GM23338 (cell line): Measurements from ENCODE around the gene OR5AK2. TPM values are rescaled to one million over a fixed set of nuclear protein-coding genes. Genes with fewer than 3 reads are reported as not detected.

ENCODE experiments used
- EZH2phosphoT487 ChIP-seq: fragments of 200-600 bp; sonication (generic); IDR thresholded peaks from one replicate; pipeline ENCODE4 v1.8.1; 2018; ENCODE audit warnings: antibody characterized with exemption; ENCODE audit not compliant: unreplicated experiment
- JUNB ChIP-seq: IDR thresholded peaks from one replicate; pipeline ENCODE4 v1.6.1; 2016; ENCODE audit warnings: antibody characterized with exemption; ENCODE audit not compliant: unreplicated experiment
- POLR2AphosphoS5 ChIP-seq: IDR thresholded peaks from 2 replicates; pipeline ENCODE4 v1.6.1; 2016; ENCODE audit warnings: antibody characterized with exemption, low read depth
- ZNF114 ChIP-seq: fragments of 250-450 bp; sonication (Bioruptor Pico); IDR thresholded peaks from 2 replicates; pipeline ENCODE4 v1.5.0; 2020; ENCODE audit warnings: mild to moderate bottlenecking, moderate library complexity
- polyA plus RNA-seq: library from polyadenylated mRNA; unstranded; fragments of >200 nt; fragmentation: Nextera tagmentation; extraction: Ambion mirVana; gene quantifications from 2 replicates; pipeline ENCODE4 v1.2.1, GENCODE V29; 2016
- total RNA-seq: library from RNA; depleted of rRNA; stranded (reverse); fragments of >200 nt; shearing (Covaris generic); gene quantifications from 2 replicates; pipeline ENCODE4 v1.2.3, GENCODE V29; 2014; rRNA removed
- TF ChIP-seq, protein P1 (sequence below), 2 experiments: fragments of 200-600 bp in 1 of 2; sonication (generic) in 1 of 2; conservative IDR thresholded peaks; 2 replicates each; pipeline versions ENCODE4 v1.5.1 to v1.6.1; 2016 to 2017; ENCODE audit warnings: antibody characterized with exemption in 2 of 2, low read depth in 2 of 2, mild to moderate bottlenecking in 2 of 2, moderate library complexity in 1 of 2
- TF ChIP-seq, protein P2 (sequence below): IDR thresholded peaks from one replicate; pipeline ENCODE4 v1.6.1; 2018; ENCODE audit warnings: antibody characterized with exemption; ENCODE audit not compliant: unreplicated experiment

The OR5AK2 gene
- total and polyA plus RNA-seq, 2 experiments from 2014 or later, result not detected

DNA sequence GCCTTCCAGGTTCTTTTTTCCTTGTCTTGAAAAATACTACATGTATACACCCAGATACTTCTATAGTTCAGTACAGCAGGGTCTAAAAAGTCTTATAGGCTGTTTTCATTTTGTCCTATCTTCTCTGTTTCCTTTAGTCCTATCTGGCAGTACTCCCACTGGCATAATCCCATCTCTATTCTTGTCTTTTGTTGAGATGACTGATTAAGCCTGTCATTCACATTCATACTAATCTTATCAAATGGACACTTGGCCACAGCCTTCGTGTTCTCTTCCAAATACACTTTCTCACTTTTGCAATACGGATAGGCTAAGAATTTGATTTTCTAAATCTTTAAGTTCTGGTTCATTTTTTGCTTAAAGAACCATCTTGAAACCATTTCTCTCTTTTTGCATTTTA, 42.8 kb downstream of the OR5AK2 start (continued):
- TF ChIP-seq, protein P1, sequence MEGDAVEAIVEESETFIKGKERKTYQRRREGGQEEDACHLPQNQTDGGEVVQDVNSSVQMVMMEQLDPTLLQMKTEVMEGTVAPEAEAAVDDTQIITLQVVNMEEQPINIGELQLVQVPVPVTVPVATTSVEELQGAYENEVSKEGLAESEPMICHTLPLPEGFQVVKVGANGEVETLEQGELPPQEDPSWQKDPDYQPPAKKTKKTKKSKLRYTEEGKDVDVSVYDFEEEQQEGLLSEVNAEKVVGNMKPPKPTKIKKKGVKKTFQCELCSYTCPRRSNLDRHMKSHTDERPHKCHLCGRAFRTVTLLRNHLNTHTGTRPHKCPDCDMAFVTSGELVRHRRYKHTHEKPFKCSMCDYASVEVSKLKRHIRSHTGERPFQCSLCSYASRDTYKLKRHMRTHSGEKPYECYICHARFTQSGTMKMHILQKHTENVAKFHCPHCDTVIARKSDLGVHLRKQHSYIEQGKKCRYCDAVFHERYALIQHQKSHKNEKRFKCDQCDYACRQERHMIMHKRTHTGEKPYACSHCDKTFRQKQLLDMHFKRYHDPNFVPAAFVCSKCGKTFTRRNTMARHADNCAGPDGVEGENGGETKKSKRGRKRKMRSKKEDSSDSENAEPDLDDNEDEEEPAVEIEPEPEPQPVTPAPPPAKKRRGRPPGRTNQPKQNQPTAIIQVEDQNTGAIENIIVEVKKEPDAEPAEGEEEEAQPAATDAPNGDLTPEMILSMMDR (conservative IDR thresholded peaks at IDR 0.05; ENCODE audit: low read depth in 2 of 2), result no peak
- TF ChIP-seq, protein P2, sequence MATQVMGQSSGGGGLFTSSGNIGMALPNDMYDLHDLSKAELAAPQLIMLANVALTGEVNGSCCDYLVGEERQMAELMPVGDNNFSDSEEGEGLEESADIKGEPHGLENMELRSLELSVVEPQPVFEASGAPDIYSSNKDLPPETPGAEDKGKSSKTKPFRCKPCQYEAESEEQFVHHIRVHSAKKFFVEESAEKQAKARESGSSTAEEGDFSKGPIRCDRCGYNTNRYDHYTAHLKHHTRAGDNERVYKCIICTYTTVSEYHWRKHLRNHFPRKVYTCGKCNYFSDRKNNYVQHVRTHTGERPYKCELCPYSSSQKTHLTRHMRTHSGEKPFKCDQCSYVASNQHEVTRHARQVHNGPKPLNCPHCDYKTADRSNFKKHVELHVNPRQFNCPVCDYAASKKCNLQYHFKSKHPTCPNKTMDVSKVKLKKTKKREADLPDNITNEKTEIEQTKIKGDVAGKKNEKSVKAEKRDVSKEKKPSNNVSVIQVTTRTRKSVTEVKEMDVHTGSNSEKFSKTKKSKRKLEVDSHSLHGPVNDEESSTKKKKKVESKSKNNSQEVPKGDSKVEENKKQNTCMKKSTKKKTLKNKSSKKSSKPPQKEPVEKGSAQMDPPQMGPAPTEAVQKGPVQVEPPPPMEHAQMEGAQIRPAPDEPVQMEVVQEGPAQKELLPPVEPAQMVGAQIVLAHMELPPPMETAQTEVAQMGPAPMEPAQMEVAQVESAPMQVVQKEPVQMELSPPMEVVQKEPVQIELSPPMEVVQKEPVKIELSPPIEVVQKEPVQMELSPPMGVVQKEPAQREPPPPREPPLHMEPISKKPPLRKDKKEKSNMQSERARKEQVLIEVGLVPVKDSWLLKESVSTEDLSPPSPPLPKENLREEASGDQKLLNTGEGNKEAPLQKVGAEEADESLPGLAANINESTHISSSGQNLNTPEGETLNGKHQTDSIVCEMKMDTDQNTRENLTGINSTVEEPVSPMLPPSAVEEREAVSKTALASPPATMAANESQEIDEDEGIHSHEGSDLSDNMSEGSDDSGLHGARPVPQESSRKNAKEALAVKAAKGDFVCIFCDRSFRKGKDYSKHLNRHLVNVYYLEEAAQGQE, result no peak
- no peak for TF ChIP-seq JUNB
- no peak for TF ChIP-seq EZH2phosphoT487
- no peak for TF ChIP-seq ZNF114 (CRISPR knock-in tag)
- TF ChIP-seq POLR2AphosphoS5, result no peak

Other genes with a start within 250 kb of the OR5AK2 start
- gene OR9G4, start 240.2 kb upstream of the OR5AK2 start, total RNA-seq, result not detected in 2 replicates
- not detected in 2 replicates for gene OR9G4, start 240.2 kb upstream of the OR5AK2 start, polyA plus RNA-seq
- 1.4 and 1.5 TPM in 2 replicates for gene LRRC55, start 193.0 kb downstream of the OR5AK2 start, total RNA-seq
- gene LRRC55, start 193.0 kb downstream of the OR5AK2 start, polyA plus RNA-seq, result 0.10 and 0.15 TPM in 2 replicates
- 0.10 and 0.12 TPM in 2 replicates for gene APLNR, start 248.3 kb downstream of the OR5AK2 start, total RNA-seq
- not detected in 2 replicates for gene APLNR, start 248.3 kb downstream of the OR5AK2 start, polyA plus RNA-seq